Measurements from ENCODE around the gene CLDN1.

- TF ChIP-seq CTCF (IDR thresholded peaks at IDR 0.05) (no peak), POLR2AphosphoS5 (IDR thresholded peaks at IDR 0.05) (no peak)
These were observed 8.9 kb upstream of the CLDN1 start for GRCh38 chr3:190330936-190331734.
